NK-92 (cell line): ENCODE data around the gene PIERCE2.
"Not testable (repeated sequence)": the region's sequence is repeated elsewhere in the genome, so short reads cannot be mapped to it uniquely, and the experiment has no call there.

Experiments
- DNase-seq: peaks from one replicate; lab custom pipeline; 2025; ENCODE audit not compliant: unreplicated experiment; lab: John Stamatoyannopoulos, UW

PIERCE2 gene, protein sequence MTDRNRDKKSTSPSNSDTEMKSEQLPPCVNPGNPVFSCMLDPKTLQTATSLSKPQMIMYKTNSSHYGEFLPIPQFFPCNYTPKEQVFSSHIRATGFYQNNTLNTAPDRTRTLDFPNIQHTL

DNA sequence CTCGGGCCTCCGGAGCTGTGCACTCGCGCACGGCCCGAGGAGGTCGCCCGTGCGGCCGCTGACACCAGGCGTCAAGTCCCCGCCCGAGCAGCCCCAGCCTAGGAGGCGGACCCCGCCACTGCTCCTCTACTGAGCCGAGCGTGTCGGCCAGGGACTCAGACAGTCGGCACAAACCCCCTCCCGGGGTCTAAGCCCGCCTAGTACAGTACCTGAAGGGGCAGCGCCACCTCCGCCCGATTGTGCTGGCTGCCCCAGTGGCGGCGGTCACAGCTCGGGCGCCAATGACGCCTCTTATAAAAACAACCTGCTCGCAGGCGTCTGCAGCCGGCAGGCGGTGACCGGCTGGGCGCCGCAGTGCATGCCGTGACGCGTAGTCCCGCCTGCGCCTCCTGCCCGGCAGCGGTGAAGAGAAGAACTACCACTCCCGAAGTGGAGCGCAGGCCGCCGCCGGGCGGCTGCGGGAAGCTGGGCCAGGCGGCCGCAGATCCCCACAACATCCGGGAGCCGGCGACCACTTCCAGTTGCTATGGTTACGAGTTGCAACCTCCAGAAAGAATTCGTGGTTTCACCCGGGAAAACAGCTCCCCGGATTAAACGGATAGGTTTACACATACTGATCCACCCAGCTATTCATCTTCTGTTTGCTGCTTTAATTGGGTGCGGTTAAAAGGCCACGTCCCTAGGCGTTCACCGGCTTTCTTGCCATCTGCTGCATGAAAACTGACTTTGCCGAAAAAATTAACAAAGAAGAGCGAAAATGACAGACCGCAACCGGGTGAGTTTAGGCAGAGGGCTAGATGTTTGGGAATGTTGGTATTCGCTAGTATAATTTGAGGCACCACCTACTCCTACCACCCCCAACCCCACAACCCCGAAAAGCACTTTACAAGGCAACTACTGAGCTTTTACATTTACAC, at the start of gene PIERCE2, which contains the start of gene CCPG1:
Gene PIERCE2, plus strand, starts transcription at position 484 of the 917 bp plus-strand sequence. Its CDS starts 274 bp downstream, at position 758.
Gene CCPG1, minus strand, starts transcription at position 348 of the 917 bp plus-strand sequence. CDS start 18,935 bp downstream, outside the sequence.
- peak; percentile 22 for DNase-seq

DNA sequence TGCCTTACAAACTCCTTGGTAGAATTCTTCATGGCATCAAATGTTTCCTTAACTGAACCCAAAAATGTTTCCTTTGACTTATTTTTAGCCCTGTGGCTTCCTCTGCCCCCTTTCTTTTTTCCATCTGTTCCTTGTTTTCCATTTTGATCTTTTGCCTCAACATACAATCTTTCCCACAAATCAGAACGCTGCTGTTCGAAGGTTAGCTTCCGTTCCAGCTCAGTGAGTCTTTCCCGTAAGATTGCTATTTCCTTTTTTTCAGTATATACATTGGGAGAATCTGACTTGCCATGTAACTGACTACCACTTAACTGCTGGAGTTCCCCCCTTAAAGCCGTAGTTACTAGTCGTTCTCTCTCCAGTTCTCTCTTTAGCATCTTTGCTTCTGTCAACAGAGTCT, 48.0 kb upstream of the PIERCE2 start:
- DNase-seq: no peak

DNA sequence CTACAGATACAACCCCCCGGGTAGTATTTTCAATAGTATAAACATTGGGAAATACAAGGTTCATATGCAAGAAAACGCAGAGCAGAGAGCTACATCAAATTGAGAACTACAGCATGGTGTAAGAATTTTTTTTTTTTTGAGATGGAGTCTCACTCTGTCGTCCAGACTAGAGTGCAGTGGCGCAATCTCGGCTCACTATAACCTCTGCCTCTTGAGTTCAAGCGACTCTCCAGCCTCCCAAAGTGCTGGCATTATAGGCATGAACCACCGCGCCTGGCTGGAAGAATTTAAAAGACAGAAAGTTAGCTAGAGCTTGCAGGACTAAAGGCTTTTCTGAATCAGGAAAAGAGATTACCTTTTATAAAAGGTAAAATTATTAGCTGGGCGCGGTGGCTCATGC, 47.2 kb upstream of the PIERCE2 start:
- DNase-seq: no peak

DNA sequence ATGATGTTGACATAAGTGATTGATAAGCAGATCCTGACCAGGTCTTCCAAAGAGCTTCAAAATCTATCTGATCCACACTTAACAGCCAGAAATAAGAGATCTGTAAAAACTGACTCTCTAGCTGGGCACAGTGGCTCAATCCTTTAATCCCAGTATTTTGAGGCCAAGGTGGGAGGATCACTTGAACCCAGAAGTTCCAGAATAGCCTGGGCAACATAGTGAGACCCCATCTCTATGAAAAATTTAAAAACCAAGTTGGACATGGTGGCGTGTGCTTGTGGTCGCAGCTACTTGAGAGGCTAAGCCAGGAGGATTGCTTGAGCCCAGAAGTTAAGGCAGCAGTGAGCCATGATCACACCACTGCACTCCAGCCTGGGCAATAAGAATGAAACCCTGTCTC, 45.7 kb upstream of the PIERCE2 start:
- no peak for DNase-seq

DNA sequence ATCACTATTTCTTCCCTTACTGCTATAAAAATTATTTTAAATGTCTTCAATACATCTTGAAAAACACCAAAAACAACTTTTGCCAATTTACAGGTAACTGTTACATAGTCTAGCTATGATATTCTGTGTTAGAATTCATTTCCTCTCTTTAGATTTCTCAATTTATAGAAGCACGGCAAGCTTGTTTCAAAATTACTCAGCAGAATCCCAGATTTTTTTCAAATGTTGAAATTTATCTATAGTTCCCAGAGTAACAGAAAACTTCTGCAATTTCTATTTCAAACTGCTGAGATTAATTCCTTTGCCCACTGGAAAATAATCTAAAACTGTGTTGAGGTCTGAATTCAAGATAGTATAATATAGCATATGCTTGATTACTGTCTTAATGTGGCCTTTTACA, 41.3 kb upstream of the PIERCE2 start:
- no peak for DNase-seq

DNA sequence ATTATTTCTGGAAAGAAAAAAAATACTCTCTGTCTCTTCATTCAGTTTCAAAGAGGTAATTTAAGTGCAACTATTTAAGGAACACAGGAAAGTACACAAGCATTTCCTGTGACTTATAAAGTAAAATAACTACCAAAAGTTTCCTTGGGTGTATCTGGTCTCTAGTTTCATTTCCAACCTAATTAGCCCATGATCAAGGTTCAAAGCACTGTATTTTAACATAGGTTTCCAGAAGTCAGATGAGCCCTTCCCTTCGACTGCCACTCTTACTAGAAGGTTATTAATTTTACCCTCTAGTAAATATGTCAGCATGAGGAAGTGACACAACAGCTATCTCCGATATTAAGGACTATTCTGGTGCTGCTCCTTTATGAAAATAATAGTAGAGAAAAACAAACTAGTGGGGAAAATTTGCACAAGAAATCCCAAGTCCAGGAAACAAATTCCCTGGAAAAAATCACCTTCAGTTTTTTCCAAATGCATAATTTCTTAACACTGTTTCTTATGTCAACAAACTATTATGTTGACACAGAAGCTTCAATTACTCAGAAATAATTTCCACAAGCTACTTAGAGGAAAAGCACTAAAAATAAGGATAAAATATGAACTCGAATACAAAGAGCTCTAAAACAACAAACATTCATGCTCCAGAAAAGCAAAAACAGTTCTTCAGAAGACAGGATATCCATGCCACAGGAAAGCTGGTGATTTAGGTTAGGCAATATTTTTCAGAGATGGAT, 35.4 kb upstream of the PIERCE2 start:
- DNase-seq: no peak

DNA sequence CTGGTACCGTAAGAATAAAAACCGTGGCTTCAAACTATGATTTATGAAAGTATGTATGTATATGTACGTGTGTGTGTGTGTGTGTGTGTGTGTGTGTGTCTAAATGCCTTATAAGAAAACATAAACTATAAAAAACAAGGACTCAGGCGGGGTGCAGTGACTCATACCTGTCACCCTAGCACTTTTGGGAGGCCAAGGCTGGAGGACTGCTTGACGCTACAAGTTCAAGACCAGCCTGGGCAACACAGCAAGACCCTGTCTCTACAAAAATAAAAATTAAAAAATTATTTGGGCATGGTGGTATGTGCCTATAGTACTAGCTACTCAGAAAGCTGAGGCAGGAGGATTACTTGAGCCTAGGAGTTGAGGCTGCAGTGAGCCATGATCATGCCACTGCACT, 29.2 kb upstream of the PIERCE2 start:
- no peak for DNase-seq

DNA sequence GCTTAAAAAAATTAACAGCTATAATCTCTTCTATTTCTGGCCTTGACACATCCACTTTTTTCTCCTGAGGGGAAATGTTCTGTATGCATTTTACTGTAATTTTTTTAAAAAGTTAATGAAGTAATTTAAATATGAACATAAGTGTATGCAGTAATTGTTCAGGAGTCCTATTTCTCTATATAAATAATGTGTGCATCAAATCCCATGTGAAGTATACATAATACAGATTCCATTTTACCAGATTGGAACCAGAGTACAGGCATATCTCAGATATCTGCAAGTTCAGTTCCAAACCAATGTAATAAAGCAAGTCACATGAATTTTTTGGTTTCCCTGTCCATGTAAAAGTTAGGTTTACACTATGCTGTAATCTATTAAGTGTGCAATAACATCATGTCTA, 26.7 kb upstream of the PIERCE2 start:
- no peak for DNase-seq

DNA sequence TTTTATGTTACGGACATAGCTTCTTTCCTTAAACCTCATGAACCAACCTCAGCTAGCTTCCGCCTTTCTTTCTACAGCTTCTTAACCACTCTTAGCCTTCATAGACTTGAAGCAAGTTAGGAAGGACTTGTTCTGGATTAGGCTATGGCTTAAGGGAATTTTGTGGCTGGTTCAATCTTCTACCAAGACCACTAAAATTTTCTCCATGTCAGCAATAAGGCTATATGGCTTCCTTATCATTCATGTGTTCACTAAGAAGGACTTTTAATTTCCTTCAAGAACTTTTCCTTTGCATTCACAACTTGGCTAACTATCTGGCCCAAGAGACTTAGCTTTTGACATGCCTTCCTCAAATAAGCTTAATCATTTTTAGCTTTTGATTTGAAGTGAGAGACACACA, 24.6 kb upstream of the PIERCE2 start:
- no peak for DNase-seq

DNA sequence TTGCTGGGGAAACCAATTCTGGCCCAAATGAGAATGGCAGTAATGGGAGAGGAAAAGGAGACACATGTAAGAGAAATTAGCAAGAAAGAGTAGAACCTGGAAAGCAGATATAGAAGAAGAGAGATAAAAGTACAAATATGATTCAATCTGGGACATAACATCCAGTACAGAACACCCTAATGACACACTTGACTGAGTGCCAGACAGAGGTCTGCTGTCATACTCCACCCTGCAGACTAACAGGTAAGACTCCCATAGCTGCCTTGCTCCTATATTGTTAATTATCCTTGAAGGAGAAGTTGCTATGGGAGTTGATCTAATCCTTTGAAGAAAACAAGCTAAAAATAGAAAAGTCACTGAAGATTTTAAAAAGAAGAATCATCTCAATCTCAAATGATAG, 21.3 kb upstream of the PIERCE2 start:
- DNase-seq: no peak

DNA sequence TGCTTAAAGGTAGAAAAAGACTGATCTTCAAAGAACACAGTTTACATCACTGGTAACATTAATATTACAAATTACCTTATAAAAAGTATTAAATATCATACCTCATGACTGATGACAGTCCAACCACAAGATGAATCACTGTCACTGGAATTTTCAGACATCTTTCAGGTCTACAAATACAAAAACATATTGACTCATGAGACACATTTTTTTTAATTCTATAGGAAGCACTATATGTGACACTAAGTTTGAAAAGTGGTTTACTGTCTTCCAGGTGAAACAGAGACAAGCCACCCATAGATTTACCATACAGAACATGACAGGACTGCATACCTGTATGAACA, 19.1 kb upstream of the PIERCE2 start:
- no peak for DNase-seq

DNA sequence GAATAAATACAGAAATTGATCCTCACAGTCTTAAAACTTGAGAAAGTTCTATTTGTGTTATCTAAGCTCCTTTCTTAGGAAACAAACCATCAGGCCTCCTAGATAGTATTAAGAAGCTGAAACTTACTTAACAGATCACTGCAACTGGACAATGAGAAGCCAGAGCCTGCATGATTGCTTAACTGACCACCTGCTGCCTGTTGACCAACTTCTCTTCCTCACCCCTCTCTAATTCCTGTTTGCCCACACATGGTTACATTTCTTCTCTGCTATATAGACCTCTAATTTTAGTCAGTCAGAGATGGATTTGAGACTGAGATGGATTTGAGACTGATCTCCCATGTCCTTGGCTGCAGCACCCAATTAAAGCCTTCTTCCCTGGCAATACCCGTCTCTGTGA, 13.6 kb upstream of the PIERCE2 start:
- no peak for DNase-seq

DNA sequence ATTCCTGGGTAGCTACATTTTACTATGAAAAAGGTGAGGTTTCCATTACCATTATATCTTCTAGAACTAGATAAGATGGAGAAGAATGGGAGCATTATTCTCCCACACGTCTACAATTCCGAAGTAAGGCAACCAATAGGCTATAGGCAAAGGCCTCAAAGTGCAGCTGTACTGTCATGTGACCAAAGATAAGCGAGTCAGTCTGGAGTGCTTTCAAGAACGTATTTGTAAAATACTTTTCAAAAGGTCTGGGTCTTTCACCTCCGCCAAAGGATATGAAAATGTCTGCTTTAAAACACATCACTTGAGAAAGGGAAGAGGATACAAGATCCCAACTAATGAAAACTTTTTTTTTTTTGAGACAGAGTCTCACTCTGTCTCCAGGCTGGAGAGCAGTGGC, 10.1 kb upstream of the PIERCE2 start:
- no peak for DNase-seq

DNA sequence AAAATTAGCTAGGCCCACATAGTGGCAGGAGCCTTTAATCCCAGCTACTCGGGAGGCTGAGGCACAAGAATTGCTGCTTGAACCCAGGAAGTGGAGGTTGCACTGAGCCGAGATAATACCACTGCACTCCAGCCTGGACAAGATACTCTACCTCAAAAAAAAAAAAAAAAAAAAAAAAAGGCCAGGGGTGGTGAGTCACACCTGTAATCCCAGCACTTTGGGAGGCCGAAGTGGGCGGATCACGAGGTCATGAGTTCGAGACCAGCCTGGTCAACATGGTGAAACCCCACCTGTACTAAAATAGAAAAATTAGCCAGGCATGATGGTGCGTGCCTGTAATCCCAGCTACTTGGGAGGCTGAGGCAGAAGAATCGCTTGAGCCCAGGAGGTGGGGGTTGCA, 8.2 kb upstream of the PIERCE2 start:
- DNase-seq: not testable (repeated sequence)

DNA sequence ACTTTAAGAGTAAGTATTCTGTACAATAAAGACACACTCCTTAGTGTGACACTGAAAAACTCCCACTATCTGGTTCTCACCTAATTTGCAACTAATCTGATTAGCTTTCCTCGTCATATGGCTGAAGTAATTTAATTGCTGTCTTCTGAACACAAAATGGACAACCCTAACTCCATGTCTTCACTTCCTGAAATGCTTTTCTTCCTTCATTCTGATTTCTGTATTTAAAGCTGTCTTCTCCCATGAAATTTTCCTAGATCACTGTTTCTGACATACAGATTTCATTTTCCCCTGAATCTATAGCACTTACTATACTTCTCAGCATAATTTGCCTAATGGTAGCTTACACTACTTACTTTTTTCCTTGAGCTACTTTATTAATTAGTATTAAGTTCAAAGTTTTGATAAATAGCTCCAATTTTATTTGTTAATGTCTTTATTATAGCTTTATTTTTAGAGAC, 6.5 kb upstream of the PIERCE2 start:
- no peak for DNase-seq

DNA sequence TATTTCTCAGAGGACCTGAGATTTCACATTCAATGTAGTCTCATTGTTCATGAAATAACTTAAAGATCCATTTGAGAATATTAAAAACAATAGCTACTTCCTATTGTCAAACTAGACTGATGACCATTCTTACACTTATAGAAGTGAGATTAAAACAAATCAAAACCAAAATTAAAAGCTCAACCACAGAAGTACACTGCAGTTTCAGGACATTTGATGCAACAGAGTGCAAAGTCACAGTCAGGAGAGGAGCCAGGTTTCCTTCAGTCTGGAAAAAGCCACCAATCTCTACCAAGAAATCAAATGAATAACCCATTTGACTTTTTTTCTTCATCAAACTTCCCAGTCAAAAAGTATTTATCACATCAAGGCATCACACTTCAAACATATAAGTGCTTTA, 5.6 kb upstream of the PIERCE2 start:
- no peak for DNase-seq

DNA sequence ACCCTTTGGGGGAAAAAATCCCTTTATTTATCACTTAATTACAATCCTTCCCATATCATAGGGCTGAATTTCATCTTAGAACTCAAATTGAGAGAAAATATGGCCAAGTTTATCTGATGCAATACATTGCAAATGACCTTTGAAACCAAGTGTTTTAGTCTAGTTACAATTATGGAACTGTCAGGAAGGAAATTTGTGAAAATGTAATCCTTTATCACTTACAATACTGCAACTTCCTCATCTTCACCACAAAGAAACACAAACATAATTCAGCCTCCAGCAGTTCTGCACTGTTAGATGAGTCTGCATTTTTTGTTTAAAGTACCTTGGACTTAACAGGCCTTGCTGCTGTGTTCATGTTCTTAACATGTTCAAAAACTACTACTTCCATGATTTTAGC, 4.8 kb upstream of the PIERCE2 start:
- no peak for DNase-seq

DNA sequence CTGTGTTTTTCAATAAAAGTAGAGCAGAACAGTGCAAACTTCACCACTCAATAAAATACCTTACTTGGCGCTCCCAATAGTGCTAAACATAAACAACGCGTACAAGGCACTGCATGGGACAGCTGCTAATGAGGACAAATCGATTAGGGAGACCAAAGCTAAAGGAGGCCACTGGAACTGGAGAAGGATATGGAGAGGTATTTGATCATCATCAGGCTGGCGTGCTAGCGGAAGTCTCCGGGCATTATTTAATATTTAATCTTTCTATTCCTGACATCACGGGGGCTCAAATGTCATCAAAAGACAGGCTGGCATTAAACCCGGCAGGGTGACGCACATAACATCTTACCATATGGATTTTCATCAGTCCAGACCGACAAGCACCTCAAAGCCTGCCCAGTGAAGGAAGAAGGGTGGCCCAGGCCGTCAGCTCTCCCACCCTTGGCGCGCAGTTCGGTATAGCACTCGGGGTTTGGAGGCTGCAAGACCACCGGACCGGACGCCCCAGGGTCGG, 740 bp upstream of the PIERCE2 start:
- no peak for DNase-seq

DNA sequence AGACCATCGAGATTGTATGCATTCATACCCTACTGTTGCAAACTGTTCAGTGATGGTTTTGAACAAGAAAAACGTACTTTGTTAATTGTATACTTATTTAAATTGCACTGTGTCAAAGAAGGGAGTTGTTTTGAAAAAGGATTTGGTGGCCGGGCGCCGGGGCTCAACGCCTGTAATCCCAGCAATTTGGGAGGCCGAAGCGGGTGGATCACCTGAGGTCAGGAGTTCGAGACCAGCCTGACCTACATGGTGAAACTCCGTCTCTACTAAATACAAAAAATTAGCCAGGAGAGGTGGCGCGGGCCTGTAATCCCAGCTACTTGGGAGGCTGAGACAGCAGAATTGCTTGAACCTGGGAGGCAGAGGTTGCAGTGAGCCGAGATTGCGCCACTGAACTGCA, 681 bp downstream of the PIERCE2 start:
- DNase-seq: not testable (repeated sequence)

DNA sequence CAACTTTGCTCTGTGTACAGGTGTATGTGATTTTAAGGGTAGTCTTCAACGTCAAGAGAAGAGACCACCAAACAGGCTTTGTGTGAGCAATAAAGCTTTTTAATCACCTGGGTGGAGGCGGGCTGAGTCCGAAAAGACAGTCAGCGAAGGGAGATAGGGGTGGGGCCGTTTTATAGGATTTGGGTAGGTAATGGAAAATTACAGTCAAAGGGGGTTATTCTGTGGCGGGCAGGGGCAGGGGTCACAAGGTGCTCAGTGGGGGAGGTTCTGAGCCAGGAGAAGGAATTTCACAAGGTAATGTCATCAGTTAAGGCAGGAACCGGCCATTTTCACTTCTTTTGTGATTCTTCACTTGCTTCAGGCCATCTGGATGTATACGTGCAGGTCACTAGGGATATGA, 9.4 kb downstream of the PIERCE2 start:
- not testable (repeated sequence) for DNase-seq

DNA sequence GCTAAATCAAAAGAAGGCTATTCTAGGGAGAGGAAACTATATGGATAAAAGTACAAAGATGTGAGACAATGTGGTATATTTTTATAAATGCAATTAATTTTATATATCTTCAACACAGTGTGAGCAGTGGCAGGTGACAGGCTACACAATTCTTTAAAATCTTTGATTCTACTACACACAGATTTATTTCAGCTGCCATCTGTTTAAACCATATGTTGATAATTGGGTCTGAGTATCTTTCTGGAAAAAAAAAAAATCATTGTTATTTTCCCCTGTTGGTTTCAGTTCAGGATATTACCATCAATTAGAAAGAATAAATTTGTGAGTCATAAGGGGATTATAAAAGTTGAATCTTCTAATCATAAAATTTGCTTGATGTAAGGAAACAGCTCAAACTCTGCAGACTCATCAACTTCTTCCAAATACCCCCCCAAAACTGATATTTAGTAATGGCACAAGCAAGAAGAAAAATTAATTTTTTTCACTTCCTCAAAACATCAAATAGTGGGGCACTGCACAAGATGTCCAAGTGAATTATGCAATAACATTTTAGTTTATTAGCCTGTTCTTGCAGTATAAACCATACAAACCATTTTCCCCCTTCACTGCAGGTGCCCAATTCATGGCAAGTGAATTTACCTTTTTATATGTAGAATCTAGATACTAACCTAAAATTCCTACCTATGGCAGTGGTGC, 12.0 kb downstream of the PIERCE2 start:
- DNase-seq: no peak
